ENCODE results near the gene FANCC.

DNA sequence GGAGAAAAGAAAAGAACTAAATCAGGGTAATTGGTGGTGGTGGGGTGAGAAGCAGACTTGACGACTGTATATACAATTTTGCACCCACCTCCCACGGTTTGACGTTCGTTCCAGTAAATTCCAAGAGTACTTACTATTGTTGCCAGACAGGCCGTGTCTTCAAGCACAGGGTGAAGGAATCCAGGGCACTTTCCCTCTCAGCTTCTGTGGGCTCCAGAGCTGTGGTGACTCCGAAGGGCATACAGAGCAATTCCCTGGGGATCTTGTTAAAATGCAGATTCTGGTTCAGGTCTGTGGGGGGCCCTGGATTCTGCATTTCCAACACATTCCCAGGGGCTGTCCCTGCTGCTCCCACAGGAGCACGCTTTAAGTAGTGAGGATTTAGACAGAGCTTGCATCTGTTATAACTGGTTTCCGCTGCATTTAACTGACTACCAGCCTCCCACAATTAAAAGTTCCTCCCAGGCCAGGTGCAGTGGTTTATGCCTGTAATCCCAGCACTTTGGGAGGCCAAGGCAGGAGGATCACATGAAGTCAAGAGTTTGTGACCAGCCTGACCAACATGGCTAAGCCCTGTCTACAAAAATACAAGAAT, 49.3 kb upstream of the FANCC start:
- TF ChIP-seq EZH2 (IDR thresholded peaks at IDR 0.05; ENCODE audit: insufficient read depth, poor library complexity, severe bottlenecking) (no peak), EZH2phosphoT487 (IDR thresholded peaks at IDR 0.05; ENCODE audit: insufficient read depth, low read depth) (no peak)
